Activated CD4-positive, alpha-beta T cell treated with anti-CD3 and anti-CD28 coated beads for 36 hours (primary cell): ENCODE results near the gene NTM. TPM values are rescaled to one million over a fixed set of nuclear protein-coding genes. Genes with fewer than 3 reads are reported as not detected.

Experiments
- ATAC-seq: fragments of 200-7000 bp; cut with Tn5 transposase; one replicate; pipeline ENCODE4 v1.10.0; 2021; ENCODE audit warnings: mild to moderate bottlenecking, moderate library complexity
- CTCF ChIA-PET: fragments of 350-600 bp; sonication (Branson Sonifier 250); formaldehyde crosslinking; loops from one replicate; lab custom pipeline; 2021; ENCODE audit warnings: antibody characterized with exemption; lab: Charles Lee
- POLR2A ChIA-PET: fragments of 350-600 bp; sonication (Branson Sonifier 250); formaldehyde crosslinking; loops from one replicate; lab custom pipeline; 2021; ENCODE audit warnings: antibody characterized with exemption, inconsistent platforms; lab: Charles Lee
- DNase-seq: peaks from one replicate; pipeline ENCODE4 v3.0.0-alpha.2; 2020
- H3K27ac Mint-ChIP-seq: one replicate; pipeline ENCODE4 v1.8.0; 2021; ENCODE audit warnings: mixed read lengths
- H3K27me3 Mint-ChIP-seq: one replicate; pipeline ENCODE4 v1.8.0; 2021; ENCODE audit warnings: mixed read lengths
- H3K36me3 Mint-ChIP-seq: one replicate; pipeline ENCODE4 v1.8.0; 2021; ENCODE audit warnings: low read depth, mixed read lengths
- H3K4me1 Mint-ChIP-seq: one replicate; pipeline ENCODE4 v1.8.0; 2021; ENCODE audit warnings: mixed read lengths
- H3K4me3 Mint-ChIP-seq: one replicate; pipeline ENCODE4 v1.8.0; 2021; ENCODE audit warnings: mild to moderate bottlenecking, moderate library complexity, mixed read lengths
- H3K9me3 Mint-ChIP-seq: one replicate; pipeline ENCODE4 v1.8.0; 2021; ENCODE audit warnings: low read depth, mixed read lengths
- intact Hi-C, 2 experiments: fragments of 100-400 bp; cut with DNase I in 1 of 2; cut with micrococcal nuclease in 1 of 2; formaldehyde crosslinking; loops; one replicate each; pipeline versions ENCODE4 v1.14.2 to v1.15.1; 2022 to 2024; cut with DNase I, micrococcal nuclease
- total RNA-seq, 2 experiments: library from RNA; stranded (reverse); gene quantifications; one replicate each; pipeline ENCODE4 v1.2.3, GENCODE V29; 2021

NTM gene
- total RNA-seq, 2 experiments from 2014 or later: not detected

GRCh38 chr11:132220474-132220873 is 850.1 kb downstream of the NTM start:
- CTCF ChIA-PET: no interaction called here
- DNase-seq (no peak), ATAC-seq (no peak)
- Mint-ChIP-seq H3K36me3 (no peaks in the 10 kb centered on the region), H3K9me3 (no peaks in the 10 kb centered on the region), H3K4me1 (no peaks in the 10 kb centered on the region), H3K27ac (no peak overlapping the region), H3K27me3 (no peaks in the 10 kb centered on the region), H3K4me3 (no peak overlapping the region)
- POLR2A ChIA-PET: no interaction called here
- intact Hi-C loops: no loop called here

GRCh38 chr11:132222345-132222744 is 851.9 kb downstream of the NTM start:
- DNase-seq: no peak
- Mint-ChIP-seq H3K27me3 (no peaks in the 10 kb centered on the region), H3K9me3 (no peaks in the 10 kb centered on the region), H3K36me3 (no peaks in the 10 kb centered on the region), H3K27ac (no peak overlapping the region), H3K4me3 (no peak overlapping the region), H3K4me1 (no peaks in the 10 kb centered on the region)
- POLR2A ChIA-PET: no interaction called here
- CTCF ChIA-PET: no interaction called here
- no peak for ATAC-seq
- intact Hi-C loops: no loop called here

GRCh38 chr11:132226522-132226921 is 856.1 kb downstream of the NTM start:
- Mint-ChIP-seq H3K9me3 (no peaks in the 10 kb centered on the region), H3K4me3 (no peak overlapping the region), H3K36me3 (no peaks in the 10 kb centered on the region), H3K27me3 (no peaks in the 10 kb centered on the region), H3K27ac (no peak overlapping the region), H3K4me1 (no peaks in the 10 kb centered on the region)
- no peak for ATAC-seq
- no peak for DNase-seq
- POLR2A ChIA-PET: no interaction called here
- CTCF ChIA-PET: no interaction called here
- intact Hi-C loops: no loop called here

GRCh38 chr11:132228746-132229325 is 858.4 kb downstream of the NTM start:
- Mint-ChIP-seq H3K9me3 (no peaks in the 10 kb centered on the region), H3K4me1 (no peaks in the 10 kb centered on the region), H3K27ac (no peak overlapping the region), H3K27me3 (no peaks in the 10 kb centered on the region), H3K36me3 (no peaks in the 10 kb centered on the region), H3K4me3 (no peak overlapping the region)
- POLR2A ChIA-PET: no interaction called here
- intact Hi-C loops: no loop called here
- CTCF ChIA-PET: no interaction called here
- DNase-seq (no peak), ATAC-seq (no peak)

- Mint-ChIP-seq H3K36me3 (no peaks in the 10 kb centered on the region), H3K4me3 (no peak overlapping the region), H3K27ac (no peak overlapping the region), H3K4me1 (no peaks in the 10 kb centered on the region), H3K27me3 (no peaks in the 10 kb centered on the region), H3K9me3 (no peaks in the 10 kb centered on the region)
- ATAC-seq (no peak), DNase-seq (no peak)
- ChIA-PET POLR2A (no interaction called here), CTCF (no interaction called here)
- intact Hi-C loops: no loop called here
Observed at GRCh38 chr11:132231656-132232347, 861.4 kb downstream of the NTM start.

- POLR2A ChIA-PET: no interaction called here
- Mint-ChIP-seq H3K27ac (no peak overlapping the region), H3K4me3 (no peak overlapping the region), H3K9me3 (peaks cover 3% of the 10 kb centered on the region), H3K4me1 (no peaks in the 10 kb centered on the region), H3K27me3 (no peaks in the 10 kb centered on the region), H3K36me3 (no peaks in the 10 kb centered on the region)
- no peak for DNase-seq
- ATAC-seq: no peak
- CTCF ChIA-PET: no interaction called here
- intact Hi-C loops: no loop called here
Observed at GRCh38 chr11:132234878-132235277, 864.5 kb downstream of the NTM start.

- no peak overlapping the region for H3K4me3 Mint-ChIP-seq
- ATAC-seq (no peak), DNase-seq (no peak)
- H3K4me1 Mint-ChIP-seq: no peaks in the 10 kb centered on the region
- H3K9me3 Mint-ChIP-seq: peaks cover 3% of the 10 kb centered on the region
- no peaks in the 10 kb centered on the region for H3K27me3 Mint-ChIP-seq
- H3K36me3 Mint-ChIP-seq: no peaks in the 10 kb centered on the region
- ChIA-PET POLR2A (no interaction called here), CTCF (no interaction called here)
- intact Hi-C loops: no loop called here
- H3K27ac Mint-ChIP-seq: no peak overlapping the region
Observed at GRCh38 chr11:132237781-132238180, 867.4 kb downstream of the NTM start.

GRCh38 chr11:132238331-132238866 is 868.0 kb downstream of the NTM start:
- DNase-seq (no peak), ATAC-seq (no peak)
- CTCF ChIA-PET: no interaction called here
- Mint-ChIP-seq H3K4me3 (no peak overlapping the region), H3K36me3 (no peaks in the 10 kb centered on the region), H3K27ac (no peak overlapping the region), H3K9me3 (peaks cover 3% of the 10 kb centered on the region), H3K27me3 (no peaks in the 10 kb centered on the region), H3K4me1 (no peaks in the 10 kb centered on the region)
- POLR2A ChIA-PET: no interaction called here
- intact Hi-C loops: no loop called here

GRCh38 chr11:132240374-132240773 is 870.0 kb downstream of the NTM start:
- intact Hi-C loops: no loop called here
- peaks cover 8% of the 10 kb centered on the region for H3K9me3 Mint-ChIP-seq
- no peak for DNase-seq
- ChIA-PET POLR2A (no interaction called here), CTCF (no interaction called here)
- no peaks in the 10 kb centered on the region for H3K27me3 Mint-ChIP-seq
- H3K36me3 Mint-ChIP-seq: no peaks in the 10 kb centered on the region
- H3K4me1 Mint-ChIP-seq: no peaks in the 10 kb centered on the region
- H3K4me3 Mint-ChIP-seq: no peak overlapping the region
- H3K27ac Mint-ChIP-seq: no peak overlapping the region
- ATAC-seq: no peak

GRCh38 chr11:132242632-132243031 is 872.2 kb downstream of the NTM start:
- no peak overlapping the region for H3K27ac Mint-ChIP-seq
- peaks cover 5% of the 10 kb centered on the region for H3K9me3 Mint-ChIP-seq
- H3K4me3 Mint-ChIP-seq: no peak overlapping the region
- ChIA-PET POLR2A (no interaction called here), CTCF (interaction anchor here (1.1 to 1.3 kb wide), 2 partner anchors 10 to 18 kb away, joined by 3 read pairs; no protein-coding TSS in a partner anchor)
- ATAC-seq: no peak
- no peaks in the 10 kb centered on the region for H3K4me1 Mint-ChIP-seq
- no peaks in the 10 kb centered on the region for H3K36me3 Mint-ChIP-seq
- no peaks in the 10 kb centered on the region for H3K27me3 Mint-ChIP-seq
- DNase-seq: no peak
- intact Hi-C loops: no loop called here

GRCh38 chr11:132244846-132245245 is 874.4 kb downstream of the NTM start:
- no peak for DNase-seq
- ATAC-seq: no peak
- no peak overlapping the region for H3K27ac Mint-ChIP-seq
- no peak overlapping the region for H3K4me3 Mint-ChIP-seq
- no peaks in the 10 kb centered on the region for H3K36me3 Mint-ChIP-seq
- ChIA-PET POLR2A (no interaction called here), CTCF (interaction anchor here (0.6 kb wide), 1 partner anchor 696 kb away, joined by 3 read pairs; no protein-coding TSS in a partner anchor)
- peaks cover 5% of the 10 kb centered on the region for H3K9me3 Mint-ChIP-seq
- no peaks in the 10 kb centered on the region for H3K27me3 Mint-ChIP-seq
- intact Hi-C loops: no loop called here
- H3K4me1 Mint-ChIP-seq: no peaks in the 10 kb centered on the region
